ENCODE results near the gene BCAR3.
"Not testable (repeated sequence)": the region's sequence is repeated elsewhere in the genome, so short reads cannot be mapped to it uniquely, and the experiment has no call there.

BCAR3 gene

DNA sequence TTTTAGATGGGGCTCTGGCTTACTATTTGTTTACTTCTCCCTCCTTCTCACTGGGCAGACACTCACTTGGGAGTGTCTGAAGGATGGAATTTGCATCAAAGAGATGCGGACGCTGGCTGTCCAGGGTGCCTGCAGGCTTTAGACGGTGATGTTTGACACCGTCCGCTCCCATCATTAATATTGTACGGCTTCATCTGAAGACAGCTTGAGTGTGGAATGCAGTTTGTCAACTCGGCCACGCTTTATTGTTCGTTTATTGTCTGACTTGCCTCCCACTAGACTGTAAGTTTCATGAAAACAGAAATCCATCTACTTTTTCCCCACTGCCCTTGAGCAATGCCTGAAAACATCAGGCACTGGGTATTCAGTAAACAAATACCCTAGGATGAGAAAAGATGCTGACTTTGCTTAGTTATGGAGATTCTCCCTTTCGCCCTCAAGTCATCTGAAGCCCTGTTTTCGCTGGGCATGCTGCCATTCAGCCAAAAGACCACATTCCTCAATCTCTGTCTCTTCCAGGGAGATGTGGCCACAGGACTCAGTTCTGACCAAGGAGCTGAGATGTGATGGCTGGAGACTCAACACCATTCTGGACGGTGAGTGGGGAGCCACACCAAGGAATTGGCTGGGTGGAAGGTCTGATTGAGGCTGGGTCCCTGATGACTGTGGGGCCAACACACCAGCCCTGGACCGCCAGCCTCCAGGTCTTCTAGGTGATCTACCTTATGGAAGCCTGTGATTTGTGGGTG is 87.6 kb downstream of the BCAR3 start:
- DNase-seq, result no peak

DNA sequence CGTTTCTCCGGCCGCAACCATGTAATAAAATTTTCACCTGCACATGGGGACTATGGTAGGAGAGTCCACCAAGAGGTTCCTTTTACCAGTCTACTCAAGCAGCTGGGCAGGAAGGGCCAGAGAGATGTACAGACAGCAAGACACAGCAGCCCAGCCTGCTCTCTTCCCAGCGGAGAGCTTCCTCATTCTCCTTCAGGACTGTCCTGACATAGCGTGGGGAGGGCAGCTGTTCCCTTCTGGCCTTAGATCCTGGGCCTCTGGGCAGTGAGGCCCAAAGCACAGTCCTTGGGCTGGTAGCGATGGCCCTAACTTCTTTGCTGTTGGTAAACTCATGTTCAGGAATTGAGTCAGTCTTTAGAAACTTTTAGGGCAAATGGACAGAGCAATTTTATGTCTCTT is 89.1 kb downstream of the BCAR3 start:
- no peak for DNase-seq

DNA sequence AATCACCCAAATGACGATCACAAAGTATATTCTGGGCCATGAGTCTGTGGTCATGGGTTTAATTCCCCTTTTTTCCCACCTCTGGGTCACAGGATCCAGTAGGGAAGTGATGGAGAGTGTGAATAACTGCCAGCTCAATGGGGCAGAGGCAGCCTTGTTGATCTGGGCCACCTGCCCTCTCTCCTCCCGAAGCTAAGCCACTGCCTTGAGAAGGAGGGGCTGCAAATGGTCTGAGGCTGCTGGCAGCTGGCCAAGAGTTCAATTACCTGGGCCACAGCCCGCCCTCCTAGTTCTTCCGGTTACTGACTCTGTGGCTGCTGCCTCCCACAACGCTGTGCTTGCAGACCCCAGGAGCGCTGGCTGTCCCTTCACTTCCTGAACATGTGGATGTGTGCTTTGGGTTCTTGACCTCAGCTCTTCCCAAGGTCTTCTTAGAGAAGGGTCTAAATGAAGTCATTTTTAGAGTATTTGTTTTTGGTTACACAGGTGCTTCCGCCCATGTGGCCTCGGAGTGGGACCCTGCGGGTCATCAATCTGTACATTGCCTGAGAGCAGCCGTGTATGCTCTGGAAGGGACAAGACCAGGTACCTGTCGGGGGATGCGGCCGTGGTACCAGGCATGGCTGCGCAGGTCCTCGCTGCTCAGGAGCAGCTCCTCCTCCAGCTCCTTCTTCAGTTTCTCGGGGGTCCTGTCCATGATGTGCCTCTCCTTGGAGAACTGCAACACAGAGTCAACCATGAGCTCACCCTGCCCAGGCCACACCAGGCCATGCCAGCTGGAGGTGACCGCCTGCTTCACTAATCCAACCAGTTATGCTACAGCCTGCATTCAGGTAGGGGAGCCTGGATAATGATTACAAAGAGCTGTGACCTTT is 89.7 kb downstream of the BCAR3 start:
- DNase-seq, result no peak

DNA sequence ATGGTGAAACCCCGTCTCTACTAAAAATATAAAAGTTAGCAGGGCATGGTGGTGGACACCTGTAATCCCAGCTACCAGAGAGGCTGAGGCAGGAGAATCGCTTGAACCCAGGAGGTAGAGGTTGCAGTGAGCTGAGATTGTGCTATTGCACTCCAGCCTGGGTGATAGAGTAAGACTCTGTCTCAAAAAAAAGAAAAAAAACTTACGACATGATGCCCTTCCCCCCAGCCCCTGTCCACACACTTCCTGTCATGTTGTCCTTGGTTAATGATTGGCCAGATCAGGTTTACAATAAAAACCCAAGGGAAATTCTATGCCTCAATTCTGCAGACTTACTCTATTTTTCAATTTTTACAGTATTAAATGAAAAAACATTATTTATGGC is 90.4 kb downstream of the BCAR3 start:
- DNase-seq, result not testable (repeated sequence)

DNA sequence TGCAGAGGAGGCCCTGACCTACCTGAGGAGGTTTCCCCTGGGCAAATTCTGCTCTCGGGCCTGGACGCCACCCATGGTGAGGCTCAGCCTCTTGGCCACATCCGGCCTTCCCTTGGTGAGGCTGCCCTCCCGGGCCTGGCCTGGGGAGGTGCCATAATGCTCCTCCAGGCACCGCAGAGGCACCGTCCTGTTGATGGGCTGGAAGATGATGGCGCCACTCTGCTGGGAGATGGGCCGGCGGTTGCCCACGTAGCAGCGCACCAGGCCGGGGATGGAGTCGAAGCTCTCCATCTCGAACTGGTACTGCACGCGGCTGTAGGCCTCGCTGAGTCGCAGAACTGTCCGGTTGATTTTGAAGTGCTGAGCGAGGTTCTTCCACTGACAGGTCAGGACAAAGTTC is 92.7 kb downstream of the BCAR3 start:
- DNase-seq, result no peak

DNA sequence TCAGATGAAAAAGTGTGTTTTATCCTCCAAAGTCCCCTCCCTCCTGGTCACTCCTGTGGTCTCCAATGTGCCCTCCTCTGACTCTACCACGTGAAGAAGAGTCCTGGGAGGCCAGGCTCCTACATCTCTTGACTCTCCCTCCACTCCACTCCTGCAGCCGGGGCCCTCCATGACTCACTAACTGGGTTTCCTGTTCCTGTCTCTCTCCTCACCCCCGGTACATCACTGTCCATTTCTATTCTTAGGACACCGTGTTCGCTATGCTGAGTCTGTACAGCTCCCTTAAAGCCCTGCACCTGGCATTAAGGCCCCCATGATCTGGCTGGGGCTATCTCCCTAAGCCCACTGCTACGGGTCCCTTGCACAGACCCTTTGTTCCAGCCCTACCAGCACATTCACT is 93.4 kb downstream of the BCAR3 start:
- no peak for DNase-seq

GRCh38 chr1:93587354-93587753 is 94.3 kb downstream of the BCAR3 start:
- no peak for DNase-seq

GRCh38 chr1:93585059-93585966 is 96.3 kb downstream of the BCAR3 start:
- DNase-seq, result no peak

- DNase-seq, result no peak
Observed at GRCh38 chr1:93584261-93585003, 97.2 kb downstream of the BCAR3 start.

DNA sequence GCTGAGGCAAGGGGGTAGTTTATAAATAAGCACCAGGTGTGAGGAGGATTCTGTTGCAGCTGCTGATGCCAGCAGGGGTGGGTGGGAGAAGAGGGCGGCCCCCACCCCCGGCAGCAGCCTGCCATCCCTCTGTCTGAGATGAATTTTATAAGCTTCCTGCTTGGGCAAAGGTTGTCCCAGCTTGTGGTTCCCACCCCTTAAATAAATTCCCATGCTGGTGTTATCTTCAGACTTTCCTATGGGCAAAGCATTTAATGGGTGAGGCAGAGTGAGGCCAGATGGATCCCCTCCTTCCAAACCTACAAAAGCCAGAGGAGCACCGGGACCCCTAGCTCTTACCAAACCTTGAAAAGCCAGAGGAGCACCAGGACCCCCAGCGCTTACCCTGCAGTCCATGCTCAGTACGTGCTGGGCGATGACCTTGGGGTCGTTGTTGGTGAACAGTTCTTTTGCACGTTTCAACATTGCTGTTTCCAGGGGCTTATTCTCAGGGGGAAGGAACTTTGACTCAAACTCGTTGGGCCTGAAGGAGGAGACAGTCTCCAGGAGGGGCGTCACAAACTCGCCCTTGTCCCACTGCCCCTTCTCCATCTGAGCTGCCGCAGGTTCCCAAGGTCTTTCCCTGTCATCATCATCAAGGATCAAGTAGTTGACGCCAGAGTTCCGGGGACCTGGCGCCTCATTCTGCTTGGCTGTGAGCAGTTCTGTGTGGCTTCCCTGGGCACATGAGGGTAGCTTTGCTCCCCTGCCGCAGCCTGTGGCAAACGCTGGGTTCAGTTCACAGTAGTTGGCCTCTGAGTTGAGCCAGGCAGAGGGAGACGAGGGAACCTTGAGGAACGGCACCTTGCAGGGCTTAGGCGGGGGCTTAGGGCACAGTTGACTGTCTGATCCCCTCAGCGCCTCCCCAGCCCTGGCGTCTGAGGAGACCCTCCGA is 99.5 kb downstream of the BCAR3 start:
- DNase-seq, result no peak

DNA sequence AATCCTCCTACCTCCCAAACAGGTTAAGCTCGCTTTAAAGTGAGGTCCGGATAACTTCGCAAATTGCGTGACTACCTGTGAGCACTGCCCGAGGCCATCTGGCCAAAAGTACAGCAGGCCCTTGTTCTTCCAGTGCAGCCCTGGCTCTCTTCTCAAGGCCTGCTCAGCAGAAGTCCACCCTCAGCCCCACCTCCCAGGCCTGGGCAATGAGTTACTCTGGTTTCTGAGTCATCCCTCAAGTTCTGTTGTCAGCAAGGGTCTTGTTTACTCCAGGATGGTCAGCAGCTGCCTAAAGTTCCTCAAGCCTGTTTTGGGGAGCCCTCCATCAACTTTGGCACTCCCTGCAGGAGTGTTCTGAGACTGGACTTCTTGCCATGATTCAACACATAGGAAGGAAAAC is 101.7 kb downstream of the BCAR3 start:
- DNase-seq, result no peak

DNA sequence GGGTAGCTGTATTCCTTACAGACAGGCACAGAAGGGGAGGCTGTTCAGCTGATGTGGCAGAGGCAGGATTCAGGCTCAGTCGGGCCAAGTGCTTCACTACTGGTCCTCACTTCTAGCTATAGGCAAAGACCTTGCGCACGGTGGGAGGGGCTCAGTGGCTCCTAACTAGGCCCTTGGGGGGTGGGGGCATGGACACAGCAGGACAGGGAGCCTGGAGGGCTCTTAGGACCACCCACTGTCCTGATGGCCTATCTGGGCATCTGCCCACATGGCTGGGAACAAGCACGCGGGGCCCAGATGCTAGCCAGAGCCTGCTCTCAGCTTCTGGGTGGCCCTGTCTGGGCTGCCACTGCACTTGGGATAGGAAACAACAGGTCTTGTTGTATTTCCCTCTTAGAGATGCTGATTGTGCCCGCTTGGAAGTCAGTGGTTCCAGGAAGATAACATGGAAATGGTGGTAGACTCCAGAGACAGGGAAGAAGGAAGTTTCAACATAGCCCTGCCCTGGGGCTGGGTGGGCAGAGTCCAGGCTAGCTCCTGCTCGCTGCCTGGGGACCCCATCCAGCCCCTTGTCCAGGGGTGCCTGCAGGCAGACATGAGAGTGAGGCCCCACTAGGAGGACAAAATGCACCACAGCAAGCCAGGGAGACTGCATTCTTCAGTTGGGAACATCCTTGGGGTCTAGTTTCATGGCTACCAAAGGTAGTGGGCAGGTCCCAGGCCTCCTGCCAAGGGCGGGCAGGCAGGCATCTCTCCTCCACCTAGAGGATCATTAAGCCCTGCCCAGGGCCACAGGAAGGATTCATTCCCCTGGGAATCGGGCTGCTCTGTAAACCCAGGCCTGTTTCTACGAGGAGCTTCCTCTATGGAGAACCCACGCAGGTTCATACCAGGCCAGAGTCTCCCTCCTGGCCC is 102.5 kb downstream of the BCAR3 start:
- DNase-seq, result no peak

DNA sequence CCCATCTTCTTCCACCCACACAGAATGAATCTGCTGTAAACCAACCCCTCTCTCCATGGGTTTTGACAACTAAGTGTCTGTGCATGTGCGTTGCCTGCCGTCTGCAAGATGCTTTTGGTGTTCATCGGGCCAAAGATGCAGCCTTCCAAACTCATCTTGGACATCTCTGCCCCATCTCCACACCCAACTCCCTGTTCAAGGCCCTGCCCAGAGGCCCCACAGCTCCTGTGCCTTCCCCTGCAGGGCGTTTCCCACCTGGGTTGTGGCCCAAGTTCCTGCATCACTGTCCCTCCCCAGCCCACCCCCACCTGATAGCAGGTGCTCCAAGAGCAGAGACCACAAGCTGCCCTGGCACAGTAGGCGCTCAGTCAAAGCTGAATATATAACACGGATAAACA is 103.2 kb downstream of the BCAR3 start:
- DNase-seq, result no peak

DNA sequence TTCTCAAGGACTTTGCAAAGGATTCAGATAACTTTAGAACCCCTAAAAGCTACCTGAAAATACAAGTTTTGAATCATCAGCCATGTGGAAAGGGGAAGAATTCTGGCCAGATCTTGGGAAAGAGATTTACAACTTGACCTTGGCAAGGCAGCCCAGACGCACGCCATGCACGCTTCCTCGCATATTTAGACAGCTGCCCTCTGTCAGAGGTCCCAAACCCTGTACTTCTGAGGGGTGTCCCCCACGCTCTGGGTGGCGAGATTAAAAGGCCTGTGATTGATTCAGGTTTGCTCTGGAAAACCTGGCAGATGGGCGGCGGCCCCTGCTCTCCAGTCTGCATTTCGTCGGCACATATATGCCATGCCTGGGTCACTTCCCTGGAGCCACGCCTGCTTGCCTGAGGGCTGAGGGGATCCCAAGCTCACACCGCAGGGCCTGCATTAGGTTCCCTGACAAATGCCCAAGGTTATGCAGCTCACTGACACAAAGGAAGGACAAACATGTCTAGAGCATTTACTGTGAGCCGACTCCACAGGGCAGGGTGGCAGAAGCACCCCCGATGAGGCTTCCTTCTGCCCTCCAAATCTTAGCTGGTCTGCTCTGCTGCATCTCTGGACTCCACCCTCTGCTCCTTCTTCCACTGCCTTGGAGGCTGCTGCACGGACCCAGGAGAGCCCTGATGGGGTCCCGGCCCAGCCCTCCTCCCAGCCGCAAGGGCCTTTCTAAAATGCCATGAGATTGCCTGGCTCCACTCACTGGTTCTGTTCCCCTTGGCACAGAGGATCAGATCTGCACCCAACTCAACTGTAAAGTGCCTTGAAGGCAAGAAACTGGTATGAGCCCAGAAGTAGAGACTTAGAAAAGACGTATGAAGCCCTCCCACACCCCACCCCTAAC is 103.9 kb downstream of the BCAR3 start:
- no peak for DNase-seq

- DNase-seq, result no peak
Observed at GRCh38 chr1:93576746-93577145, 104.9 kb downstream of the BCAR3 start.

DNA sequence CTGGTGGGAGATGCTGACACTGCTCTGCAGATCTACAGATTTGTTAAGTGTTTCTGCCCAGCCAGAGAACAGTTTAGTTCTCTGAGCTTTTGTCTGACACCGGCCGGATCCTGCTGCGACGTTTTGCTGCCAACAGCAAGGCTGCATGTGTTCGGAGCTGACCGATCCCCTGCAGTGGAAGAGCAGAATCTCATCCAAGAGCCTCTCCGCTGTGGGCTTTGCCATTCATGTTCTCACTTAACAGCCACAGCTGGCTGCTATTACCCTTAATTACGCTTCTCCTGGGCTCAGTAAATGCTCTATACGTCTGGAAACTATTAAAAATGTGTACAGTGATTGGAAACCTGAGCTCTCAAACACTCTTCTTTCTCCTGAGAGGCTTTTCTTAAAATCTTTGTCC is 105.3 kb downstream of the BCAR3 start:
- DNase-seq, result no peak

DNA sequence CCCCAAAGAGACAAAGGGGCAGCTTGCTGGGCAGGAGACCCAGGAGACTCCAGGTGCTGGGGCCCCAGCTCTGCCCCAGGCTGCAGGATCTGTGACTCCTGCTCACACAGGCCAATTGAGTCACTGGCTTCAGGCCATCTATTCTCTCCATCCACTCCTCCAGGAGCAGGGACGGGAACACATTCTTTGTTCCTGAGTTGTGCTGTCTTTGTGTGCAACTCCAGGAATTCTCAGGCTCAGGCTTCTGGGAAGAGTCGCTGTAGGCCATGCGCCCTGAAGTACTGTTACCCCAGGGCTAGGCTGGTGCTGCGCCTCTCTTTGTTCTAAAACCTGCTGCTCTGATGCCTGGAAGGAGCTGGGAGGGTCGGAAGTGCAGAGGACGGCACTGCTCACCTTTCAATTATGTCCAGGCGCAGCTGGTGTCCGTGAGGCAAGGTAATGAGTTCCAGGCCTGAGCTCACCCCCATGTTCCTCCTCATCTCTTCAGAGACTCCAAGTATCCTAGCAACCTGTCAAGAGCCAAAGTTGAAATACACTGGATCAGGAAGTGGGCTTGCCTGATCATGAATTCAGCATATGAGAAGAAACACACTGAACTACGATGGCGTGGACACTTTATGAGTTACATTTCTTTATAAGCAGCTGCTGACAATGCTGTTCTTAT is 105.9 kb downstream of the BCAR3 start:
- no peak for DNase-seq

- DNase-seq, result no peak
Observed at GRCh38 chr1:93574991-93575390, 106.6 kb downstream of the BCAR3 start.

GRCh38 chr1:93574511-93574910 is 107.1 kb downstream of the BCAR3 start:
- DNase-seq, result no peak

All from CD4-positive, alpha-beta T cell treated with Interleukin-4 for 4 hours (primary cell).